Nucleus accumbens (tissue), 56 donors: ENCODE measurements around the gene TTC16.

ENCODE experiments used
- DNase-seq, 56 donors: peaks; one replicate each; lab custom pipeline; 2025; lab: John Stamatoyannopoulos, UW

TTC16 gene

DNA sequence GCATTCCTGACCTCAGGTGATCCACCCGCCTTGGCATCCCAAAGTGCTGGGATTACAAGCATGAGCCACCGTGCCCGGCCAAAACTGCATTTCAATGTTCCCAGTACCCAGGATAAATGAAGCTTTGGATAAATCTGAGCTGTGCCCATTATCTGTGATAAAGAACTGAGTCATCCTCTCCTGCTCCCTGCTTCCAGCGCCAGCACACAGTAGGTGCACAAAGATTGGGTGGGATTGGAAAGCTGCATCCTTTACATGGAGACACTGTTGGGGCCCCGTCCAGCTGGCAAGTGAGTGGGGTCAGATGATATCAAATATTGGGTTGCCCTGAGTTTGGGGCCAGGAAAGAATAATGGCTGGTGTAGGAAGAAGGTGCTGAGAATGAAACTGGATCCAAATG is 45.2 kb downstream of the TTC16 start:
- no peak for DNase-seq

DNA sequence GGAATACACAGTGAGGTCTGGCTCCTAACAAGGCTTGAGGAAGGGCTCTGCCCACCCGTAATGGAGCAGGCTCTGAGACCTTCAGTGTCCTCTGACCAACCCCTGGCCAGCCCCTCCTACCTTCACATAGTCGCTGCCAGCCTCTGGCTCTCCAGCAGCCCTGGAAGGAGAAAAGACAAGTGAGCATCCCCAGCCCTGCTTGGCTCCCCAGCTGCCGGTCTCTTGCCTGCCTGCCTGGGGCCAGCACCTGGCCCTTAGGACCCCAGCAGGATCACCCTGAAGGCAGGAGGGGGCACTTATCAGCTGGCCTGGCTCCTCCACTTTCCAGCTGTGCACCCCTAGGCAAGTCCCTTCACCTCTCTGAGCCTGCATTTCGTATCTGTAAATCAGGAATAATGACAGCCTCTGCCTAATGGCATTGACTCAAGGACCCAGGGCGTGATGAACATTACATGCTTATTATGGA is 45.6 kb downstream of the TTC16 start:
- DNase-seq, result no peak

DNA sequence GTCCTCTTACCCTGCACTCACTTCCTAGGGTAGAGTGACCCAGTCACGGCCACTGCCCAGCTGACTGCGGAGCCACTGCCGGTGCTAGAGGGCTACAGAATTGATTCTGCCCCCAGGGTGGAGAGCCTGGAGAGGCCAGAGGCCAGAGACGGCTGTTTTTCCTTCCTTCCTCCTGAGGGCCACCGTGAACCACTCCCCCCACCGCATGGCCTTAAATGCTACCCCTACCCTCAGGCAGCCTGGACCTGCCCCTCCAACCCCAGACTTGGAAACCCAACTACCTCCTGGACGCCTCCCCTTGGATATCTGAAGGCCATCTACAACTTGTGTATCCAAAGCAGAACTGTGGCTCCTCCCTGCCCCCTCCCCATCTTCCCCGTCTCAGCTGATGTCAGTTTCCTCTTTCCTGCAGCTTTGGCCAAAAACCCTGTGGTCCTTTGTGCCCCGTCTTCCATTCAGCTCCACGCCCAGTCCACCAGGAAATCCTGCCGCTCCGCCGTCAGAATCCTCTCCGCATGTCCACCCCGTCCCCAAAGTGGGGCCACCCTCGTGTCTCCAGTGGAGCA is 46.3 kb downstream of the TTC16 start:
- DNase-seq, result peak in 1 of 56 donors; percentile 11

DNA sequence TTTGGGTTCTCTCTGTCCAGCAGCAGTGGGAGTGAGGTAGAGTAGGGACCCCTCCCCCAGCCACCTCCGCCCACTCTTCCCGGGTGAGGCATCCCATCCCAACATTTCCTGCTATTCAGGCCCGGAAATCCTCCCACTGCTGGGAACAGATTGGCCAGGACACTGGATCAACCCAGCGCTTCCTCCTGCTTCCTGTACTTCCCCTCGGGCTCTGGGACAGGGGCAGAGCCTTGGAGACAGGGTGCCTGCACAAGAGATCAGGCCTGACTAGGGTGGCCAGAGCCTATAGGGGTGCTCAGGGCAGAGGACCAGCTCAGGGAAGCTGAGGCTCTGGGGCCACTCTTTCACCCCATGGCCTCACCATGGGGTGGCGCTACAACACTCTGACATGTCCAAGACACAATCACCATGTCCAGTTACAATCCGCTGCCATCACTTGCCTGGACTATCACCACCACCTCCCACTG is 48.1 kb downstream of the TTC16 start:
- peak in 3 of 56 donors; percentile 18 to 23 (median 21) for DNase-seq

DNA sequence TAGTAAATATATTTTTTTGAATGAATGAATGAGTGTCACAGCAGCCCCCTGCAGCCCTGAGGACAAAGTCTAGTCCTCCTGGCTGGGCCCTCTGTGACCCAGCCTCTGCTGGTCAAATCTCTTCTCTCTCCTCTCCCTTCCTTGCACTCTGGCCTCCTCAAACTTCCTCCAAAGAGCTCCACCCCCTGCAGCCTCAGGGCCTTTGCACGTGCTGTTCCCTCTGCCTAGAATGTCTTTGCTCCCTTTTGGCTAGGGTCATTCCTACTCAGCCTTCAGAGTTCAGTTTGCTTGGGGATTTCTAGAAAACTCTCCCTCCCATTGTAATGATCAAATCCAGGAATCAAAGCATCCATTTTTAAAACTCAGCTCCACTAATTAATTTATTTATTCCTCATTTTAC is 49.5 kb downstream of the TTC16 start:
- DNase-seq, result no peak

DNA sequence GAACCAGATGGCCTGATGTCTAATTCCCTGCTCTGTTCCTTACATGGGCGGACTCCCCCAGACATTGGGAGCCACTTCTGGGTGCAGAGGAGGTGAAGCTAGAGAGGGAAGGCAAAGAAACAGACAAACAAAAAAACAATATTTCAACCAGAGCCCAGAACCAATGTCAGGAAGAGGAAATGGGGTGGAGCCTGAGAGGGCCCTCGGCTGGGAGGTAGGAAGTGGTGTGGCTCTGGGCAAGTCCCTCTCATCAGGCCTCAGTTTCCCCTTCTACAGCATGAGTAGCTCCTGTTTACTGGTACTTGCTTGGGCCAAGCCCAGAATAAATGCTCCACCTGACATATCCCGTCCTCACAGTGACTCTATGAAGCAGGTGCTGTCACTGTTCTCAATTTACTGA is 51.5 kb downstream of the TTC16 start:
- DNase-seq, result no peak

DNA sequence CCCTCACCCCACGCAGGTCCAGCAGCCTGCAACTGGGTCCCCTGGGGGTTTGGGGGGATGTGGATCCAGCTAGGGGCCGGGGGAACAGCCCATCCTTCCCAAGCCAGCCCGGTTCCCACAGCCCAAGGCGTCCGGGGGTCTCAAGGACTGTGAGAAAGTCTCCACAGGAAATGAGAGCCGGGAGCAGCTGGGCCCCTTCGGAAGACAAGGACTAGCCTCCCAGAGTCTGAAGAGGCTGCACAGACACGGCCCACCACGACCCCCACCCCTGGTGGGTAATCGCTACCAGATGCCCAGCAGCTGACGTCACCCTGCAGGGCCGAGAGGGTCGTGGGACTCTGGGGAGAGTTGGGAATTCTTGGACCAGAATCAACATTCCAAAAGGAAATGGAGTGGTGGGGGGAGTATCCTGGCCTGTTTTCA is 52.0 kb downstream of the TTC16 start:
- DNase-seq, result no peak

DNA sequence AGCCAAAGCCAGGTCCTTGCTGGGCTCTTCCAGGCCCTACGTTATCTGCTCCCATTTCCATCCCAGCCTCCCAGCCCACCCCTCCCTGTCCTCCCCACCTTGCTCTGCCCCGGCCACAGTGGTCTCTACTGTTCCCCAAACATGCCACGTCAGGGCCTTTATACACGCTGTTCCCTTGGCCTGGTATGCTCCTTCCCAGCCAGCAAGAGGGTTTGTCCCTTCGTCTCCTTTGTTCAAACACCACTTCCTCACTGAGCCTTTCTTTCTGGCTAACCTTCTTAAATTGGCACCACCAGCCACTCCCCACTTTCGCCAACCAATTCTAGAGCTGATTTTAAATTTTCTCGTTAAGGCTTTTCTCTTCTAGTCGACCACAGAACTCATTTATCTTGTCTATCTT is 52.8 kb downstream of the TTC16 start:
- no peak for DNase-seq

DNA sequence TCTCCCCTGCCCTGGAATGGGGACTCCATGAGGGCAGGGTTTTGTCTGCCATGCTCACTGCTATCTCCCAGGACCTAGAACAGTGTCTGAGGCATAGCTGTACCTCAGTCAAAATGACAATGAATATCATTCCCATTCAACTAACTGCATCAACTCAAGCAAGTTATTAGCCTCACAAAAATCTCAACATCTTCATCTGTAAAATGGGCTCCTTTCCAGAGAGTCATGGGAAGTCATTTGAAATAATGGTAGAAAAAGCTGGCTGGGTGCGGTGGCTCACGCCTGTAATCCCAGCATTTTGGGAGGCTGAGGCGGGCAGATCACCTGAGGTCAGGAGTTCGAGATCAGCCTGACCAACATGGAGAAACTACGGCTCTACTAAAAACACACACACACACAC is 53.2 kb downstream of the TTC16 start:
- no peak for DNase-seq

DNA sequence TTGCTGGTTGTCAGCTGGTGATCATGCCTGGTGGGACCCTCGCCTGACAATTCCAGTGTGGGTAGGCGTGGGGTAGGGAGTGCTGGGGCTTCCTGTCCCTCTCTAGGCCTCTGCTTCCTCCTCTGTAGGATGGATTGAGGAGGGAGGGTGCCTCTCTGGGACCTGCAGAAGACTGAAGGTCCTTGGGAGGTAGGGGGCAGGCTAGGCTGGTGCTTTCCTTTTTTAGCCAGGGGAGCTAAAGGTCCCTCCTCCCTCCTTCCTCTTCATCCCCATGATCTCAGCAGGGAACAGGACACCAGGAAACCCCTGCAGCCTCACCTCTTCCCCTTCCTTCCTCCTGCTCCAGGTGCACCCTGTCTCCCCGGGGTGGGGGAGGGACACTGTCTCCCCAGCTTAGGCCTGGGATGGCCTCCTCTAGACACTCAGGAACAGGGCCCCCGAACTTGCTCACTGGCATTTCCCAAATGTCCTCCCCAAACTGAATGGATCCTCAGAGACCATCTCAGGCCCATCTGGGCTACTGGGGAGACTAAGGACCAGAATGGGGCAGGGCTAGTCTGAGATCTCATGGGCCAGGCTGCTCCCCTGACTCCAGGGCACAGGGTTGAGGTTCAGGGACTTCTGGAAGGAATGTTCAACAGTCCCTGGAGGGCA is 54.2 kb downstream of the TTC16 start:
- DNase-seq, result no peak

DNA sequence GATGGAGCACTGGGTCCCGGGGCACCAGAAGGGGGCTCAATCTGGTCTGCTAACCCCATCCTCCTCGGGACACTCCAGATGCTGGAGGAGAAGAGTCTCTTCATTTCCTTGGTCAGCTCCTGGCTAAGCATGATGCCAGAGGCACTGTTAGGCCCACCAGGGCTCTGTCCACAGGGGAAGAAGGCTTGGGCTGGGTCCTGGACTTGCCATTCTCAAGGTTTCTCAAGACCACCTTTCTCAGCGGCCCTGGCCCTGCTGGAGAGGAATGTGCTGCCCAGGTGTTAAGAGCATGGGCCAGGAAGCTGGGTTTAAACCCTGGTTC is 54.7 kb downstream of the TTC16 start:
- DNase-seq, result no peak

DNA sequence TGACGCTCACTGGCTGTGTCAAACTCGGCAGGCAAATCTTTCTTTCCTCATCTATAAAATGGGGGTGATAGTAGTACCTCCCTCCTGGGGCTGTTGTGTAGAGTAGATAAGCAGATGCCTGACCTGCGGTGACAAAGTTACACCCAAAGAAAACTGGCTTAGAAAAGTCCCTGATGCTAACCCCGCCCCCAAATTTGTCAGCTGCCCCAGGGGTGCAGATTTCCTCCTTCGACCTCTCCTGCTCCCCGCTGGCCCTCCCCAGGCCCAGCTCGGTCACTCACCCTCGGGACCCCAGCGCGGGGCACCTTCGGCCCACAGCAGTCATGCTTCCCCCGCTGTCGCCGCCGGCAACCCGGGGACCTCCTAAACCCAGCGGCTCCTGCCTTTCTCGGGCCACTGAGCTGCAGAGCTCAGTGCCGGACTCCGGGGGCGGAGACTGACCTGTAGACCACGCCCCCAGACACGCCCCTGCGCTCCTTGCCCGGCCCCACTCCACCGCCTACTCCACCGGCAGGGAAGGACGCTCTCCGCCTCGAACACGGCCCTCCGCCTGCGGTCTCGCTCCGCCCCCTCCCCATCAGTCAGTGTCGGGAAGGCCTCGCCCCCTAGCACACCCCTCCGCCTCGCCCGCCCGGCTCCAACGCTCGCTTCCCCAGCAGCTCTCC is 55.2 kb downstream of the TTC16 start:
- DNase-seq, result peak; percentile 41 to 96 (median 84)

DNA sequence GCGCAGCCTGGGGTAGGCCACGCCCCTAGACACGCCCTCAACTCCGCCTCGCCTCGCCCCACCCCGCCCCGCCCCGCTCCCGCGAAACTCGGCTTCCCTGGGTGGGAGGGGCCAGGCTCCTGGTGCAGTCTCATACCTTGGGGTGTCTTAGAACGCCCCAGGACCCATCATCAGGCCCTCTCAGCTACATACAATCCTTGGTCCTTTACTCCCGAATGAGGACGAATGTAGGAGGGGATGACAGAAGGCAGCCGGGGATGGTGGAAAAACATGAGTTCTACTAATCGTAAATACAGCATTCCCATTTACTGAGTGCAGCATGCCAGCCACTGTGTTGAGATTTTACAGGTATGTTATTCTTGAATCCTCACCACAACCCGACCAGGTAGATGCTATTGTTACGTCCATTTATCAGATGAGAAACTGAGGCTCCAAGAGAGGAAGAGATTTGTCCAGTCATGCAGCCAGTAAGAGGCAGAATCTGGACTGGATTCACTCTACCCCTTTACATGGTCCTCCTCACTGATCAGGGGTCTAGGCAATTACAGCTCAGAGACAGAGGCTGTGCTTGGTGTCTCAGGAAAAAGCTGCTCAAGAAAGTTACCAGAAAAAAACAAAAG is 55.8 kb downstream of the TTC16 start:
- DNase-seq, result no peak

DNA sequence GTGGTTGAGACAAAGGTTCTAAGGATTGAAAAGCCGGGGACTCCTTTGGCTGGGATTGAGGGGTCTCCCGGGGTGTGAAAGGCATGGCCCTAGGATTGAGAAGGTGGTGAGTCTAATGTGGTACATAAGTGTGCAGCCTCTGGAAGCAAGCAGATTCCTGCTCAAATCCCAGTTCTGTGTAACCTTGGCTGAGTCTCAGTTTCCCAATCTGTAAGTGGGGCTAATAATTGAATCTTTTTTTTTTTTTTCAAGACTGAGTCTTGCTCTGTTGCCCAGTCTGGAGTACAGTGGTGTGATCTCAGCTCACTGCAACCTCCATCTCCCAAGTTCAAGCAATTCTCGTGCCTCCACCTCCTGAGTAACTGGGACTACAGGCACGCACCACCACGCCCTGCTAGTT is 56.7 kb downstream of the TTC16 start:
- no peak for DNase-seq

DNA sequence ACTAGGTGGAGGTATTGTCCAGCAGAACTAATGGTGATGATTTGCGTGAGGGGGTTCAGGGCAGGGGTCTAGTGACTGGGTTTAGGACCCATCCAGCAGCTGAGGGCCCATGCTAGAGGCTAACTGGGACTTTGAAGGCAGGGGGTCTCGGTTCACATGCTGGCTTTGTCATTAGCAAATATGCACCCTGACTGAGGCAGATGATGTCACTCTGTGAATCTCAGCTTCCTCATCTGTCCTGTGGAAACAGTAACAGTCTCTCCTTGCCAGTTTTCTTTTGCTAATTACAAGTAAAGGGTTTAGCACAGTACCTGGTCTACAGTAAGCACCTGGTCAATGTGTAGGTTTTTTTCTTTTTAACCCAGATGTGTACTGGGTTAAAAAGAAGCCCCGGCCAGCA is 57.4 kb downstream of the TTC16 start:
- no peak for DNase-seq

DNA sequence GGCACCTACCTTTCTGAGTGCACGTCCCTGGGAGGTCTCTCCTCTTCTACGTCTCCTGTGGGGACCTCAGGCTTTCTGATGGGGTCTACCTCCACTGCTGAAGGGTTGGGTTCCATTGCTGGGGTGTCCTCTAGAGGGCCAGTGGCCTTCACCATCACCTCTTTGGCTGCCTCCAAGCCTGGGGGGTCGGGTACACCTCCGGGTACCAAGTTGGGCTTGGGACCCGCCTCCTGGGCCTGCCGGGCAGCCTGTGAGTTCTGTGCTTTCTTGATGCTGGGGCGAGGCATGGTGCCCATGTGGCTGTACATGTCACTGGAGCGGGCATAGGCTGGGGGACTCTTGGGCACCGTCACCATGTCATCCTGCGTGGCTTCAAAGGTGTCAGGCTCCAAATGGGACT is 58.1 kb downstream of the TTC16 start:
- DNase-seq, result no peak

DNA sequence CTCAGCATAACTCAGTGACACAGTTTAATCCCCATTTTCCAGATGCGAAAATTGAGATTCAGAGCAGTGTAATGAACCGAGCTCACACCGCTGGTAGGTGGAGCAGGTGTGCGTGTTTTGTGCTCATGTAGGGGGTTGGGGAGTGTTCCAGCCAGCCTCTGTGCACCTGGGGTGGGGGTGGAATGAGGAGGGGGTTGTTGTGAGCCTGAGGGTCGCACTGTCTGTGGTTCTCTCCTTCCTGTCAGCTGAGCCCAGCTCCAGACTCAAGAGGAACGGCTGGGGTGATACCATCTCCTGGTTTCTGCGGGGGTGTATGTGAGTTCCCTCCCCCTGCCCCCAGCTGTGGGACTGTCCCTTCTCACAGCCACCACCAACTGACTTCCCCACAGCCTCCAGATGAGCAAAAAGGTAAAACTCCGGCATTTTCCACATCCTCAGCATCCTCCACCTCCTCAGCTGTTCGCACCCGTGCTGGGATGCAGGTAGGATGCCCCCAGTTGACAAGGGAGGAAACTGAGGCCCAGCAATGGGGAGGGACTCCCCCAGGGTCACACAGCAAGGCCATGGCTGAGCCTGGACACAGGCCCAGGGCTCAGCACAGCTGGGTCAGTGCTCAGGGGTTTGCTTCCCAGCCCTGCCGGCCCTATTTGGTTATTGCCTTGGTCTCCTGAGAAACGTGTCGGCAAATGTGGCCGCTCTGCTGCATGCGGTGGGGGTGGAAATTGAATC is 60.5 kb downstream of the TTC16 start:
- peak in 6 of 56 donors; percentile 16 to 45 (median 24) for DNase-seq

DNA sequence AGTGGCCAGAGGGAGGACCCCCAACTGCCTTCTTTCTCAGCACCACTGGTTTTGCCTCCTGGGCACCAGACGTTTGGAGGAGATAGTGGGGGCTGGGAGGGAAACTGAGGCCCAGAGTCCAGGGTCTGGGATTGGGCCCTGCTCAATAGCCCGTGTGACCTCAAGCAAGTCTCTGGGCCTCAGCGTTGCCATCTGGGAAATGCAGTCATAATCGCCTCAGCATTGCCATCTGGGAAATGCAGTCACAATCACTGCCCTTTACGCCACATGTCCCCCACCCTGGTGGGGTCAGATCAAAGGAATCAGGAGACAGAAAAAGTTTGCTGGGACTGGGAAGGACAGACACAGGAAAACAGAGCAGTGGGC is 61.0 kb downstream of the TTC16 start:
- DNase-seq, result no peak

DNA sequence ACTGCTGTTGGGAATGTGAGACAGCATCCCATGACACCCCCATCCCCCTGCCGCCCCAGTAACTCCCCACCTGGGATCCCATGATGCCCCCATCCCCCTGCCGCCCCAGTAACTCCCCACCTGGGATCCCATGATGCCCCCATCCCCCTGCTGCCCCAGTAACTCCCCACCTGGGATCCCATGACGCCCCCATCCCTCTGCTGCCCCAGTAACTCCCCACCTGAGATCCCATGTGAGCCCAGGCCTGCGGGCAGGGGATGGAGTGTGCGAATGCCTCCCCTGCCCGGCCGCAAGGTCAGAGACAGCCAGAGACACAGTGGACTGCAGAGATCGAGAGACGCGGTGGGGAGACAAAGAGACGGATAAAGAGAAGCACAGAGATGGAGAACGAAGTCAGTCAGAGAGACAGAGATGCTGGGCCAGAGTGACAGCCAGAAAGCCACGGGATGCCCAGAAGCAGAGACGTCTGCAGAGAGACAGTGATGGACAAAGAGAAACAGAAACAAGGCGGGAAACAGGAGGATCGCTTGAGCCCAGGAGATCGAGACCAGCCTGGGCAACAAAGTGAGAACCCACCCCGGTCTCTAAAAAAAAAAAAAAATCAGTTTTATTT is 61.6 kb downstream of the TTC16 start:
- no peak for DNase-seq

DNA sequence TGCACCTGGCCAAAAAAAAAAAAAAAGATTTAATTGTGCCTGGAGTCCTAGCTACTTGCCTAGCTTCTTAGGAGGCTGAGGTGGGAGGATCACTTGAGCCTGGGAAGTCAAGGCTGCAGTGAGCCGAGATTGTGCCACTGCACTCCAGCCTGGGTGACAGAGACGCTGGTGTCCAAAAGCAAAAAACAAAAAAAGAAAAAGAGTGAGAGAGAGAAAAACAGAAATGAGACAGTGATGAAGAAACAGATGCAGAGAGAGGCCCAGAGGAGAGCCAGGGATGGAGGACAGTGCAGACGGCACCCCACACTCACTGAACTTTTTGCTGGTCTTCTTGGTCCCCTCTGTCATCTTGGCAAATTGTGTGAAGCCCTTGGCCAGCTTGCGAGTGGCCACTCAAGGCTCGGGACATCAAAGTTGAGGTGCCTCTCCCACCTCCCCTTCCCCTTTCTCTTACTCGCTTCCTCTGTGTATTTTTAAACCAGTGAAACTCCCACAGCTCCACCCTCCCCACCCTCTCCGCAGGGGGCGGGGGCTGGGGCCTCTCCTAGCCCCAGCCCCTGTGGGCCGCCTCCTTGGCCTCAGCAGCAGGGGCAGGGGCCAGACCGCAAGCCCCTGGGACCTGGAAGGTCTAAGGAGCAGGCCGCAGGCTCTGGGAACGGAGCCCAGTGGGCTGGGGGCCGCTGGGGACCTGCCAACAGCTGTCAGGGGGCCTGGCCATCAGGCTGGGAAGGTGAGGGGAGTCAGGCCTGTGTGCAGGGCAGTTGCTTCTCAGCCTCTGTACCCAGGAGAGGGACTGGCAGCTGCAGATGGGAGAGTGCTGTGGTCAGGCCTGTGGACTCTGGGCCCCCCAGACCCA is 62.6 kb downstream of the TTC16 start, which contains the start of gene SH2D3C:
TSS of gene SH2D3C (minus strand) at position 387 of the 856 bp plus-strand sequence. CDS start at position 348, 39 bp downstream.
- DNase-seq, result peak in 3 of 56 donors; percentile 22 to 30 (median 25)
